Stimulated activated effector memory CD8-positive, alpha-beta T cell treated with anti-CD3 and anti-CD28 coated beads, Interleukin-12 subunit alpha, Interleukin-12 subunit beta, amount 100 ng/mL, for 72 hours (primary cell): Measurements from ENCODE around the gene ENO4.

Experiments
- ATAC-seq: fragments of 150-1000 bp; cut with Tn5 transposase; 2 replicates; pipeline ENCODE4 v1.10.0; 2021
- DNase-seq, 2 donors: peaks; one replicate each; pipeline ENCODE4 v3.0.0; 2021 to 2022; ENCODE audit warnings: low spot score in 2 of 2
- H3K27ac Mint-ChIP-seq: one replicate; pipeline ENCODE4 v1.8.0; 2022; ENCODE audit warnings: mild to moderate bottlenecking, mixed read lengths
- H3K36me3 Mint-ChIP-seq: one replicate; pipeline ENCODE4 v1.8.0; 2022; ENCODE audit warnings: mild to moderate bottlenecking, mixed read lengths
- H3K4me1 Mint-ChIP-seq: one replicate; pipeline ENCODE4 v1.8.0; 2022; ENCODE audit warnings: mixed read lengths
- H3K4me3 Mint-ChIP-seq: one replicate; pipeline ENCODE4 v1.8.0; 2022; ENCODE audit warnings: mild to moderate bottlenecking, mixed read lengths
- H3K9me3 Mint-ChIP-seq: one replicate; pipeline ENCODE4 v1.8.0; 2022; ENCODE audit warnings: mixed read lengths

ENO4 gene

GRCh38 chr10:116840389-116841075 is 8.8 kb upstream of the ENO4 start:
- H3K9me3 Mint-ChIP-seq = no peaks in the 10 kb centered on the region
- H3K4me3 Mint-ChIP-seq = no peak overlapping the region
- no peak overlapping the region for H3K27ac Mint-ChIP-seq
- no peak for DNase-seq
- H3K36me3 Mint-ChIP-seq = no peaks in the 10 kb centered on the region
- H3K4me1 Mint-ChIP-seq = no peaks in the 10 kb centered on the region
- no peak for ATAC-seq

GRCh38 chr10:116845823-116846222 is 3.5 kb upstream of the ENO4 start:
- Mint-ChIP-seq H3K4me1 (no peaks in the 10 kb centered on the region), H3K9me3 (no peaks in the 10 kb centered on the region), H3K36me3 (no peaks in the 10 kb centered on the region), H3K4me3 (no peak overlapping the region), H3K27ac (no peak overlapping the region)
- DNase-seq (no peak), ATAC-seq (no peak)

DNA sequence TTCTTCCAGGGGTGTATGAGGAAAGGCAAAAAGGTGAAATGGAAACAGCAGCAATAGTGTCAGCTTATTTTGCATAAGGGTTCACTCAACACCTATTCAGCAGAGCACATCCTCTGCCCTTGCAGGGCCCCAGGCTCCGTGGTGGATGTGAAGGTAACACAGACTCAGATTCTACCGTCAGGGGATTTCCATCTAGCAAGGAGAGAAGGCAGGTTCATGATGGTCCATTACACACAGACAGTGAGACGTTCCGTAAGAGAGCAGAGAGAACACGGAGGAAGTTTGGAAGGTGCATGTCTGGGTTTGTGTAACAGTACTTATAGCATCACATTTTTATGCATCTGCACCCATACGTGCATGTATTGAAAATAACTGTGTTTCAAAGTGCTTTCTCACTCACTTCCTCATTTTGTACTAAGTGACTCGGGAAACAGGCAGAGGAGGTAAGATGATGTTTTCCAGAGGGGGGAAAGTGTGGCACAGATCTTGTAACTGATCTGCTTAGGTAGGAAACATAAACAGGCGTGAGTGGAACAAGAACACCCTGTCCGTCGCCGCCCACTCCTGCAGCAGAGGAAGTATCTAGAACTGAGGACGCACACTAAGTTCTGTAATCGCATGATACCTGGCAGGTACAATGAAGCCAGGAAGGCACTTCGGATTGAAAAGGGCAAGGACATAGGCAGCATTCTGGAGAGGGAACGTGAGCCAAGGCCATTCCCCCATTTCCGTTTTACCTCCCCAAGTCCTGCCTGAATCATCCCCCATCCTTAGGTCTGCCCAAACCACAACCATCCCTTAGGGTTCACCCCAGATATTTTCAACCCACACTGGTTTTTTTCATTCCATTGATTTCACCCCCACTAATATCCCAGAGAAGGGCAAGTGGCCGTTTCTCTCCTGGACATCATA is 1.0 kb upstream of the ENO4 start:
- no peaks in the 10 kb centered on the region for H3K4me1 Mint-ChIP-seq
- no peaks in the 10 kb centered on the region for H3K36me3 Mint-ChIP-seq
- no peaks in the 10 kb centered on the region for H3K9me3 Mint-ChIP-seq
- peak overlapping the region; percentile 11 for H3K4me3 Mint-ChIP-seq
- peak; percentile 69 for ATAC-seq
- DNase-seq = no peak
- H3K27ac Mint-ChIP-seq = no peak overlapping the region

- H3K36me3 Mint-ChIP-seq = no peaks in the 10 kb centered on the region
- DNase-seq (no peak), ATAC-seq (no peak)
- H3K4me1 Mint-ChIP-seq = no peaks in the 10 kb centered on the region
- H3K27ac Mint-ChIP-seq = no peak overlapping the region
- peak overlapping the region; percentile 11 for H3K4me3 Mint-ChIP-seq
- no peaks in the 10 kb centered on the region for H3K9me3 Mint-ChIP-seq
Measured at GRCh38 chr10:116848944-116849247, 403 bp upstream of the ENO4 start.

DNA sequence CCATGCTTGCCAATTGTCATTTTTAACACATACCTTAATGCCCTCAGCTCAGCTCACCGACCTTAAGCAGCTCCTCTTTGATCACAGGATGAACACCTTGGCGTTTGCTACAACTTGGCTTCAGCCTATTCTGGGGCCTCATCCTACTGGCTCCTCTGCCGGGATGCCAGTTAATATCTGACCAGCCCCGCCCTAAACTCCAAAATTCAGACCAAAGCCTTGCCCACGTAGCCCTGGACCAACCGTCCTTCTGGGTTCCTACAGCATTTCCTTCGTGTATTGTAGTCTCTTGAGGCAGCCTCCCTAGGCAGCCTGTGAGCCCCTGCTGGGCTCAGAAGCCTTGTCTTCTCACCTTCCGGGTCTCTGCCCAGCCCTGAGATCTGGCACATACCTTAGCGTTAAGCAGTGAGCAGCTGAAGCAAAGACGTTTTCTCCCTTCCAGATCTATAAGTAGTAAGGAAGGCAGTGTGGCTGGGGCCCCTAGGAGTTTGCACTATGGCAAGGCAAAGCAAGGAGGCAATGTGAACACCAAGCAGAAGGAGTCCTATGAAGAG is 836 bp downstream of the ENO4 start:
- no peak for DNase-seq
- Mint-ChIP-seq H3K36me3 (no peaks in the 10 kb centered on the region), H3K4me1 (no peaks in the 10 kb centered on the region), H3K4me3 (no peak overlapping the region), H3K9me3 (no peaks in the 10 kb centered on the region), H3K27ac (no peak overlapping the region)
- no peak for ATAC-seq

GRCh38 chr10:116852246-116852645 is 2.9 kb downstream of the ENO4 start:
- no peak for ATAC-seq
- DNase-seq = no peak
- H3K9me3 Mint-ChIP-seq = peaks cover 2% of the 10 kb centered on the region
- no peaks in the 10 kb centered on the region for H3K36me3 Mint-ChIP-seq
- H3K27ac Mint-ChIP-seq = no peak overlapping the region
- H3K4me1 Mint-ChIP-seq = no peaks in the 10 kb centered on the region
- H3K4me3 Mint-ChIP-seq = no peak overlapping the region

- no peak overlapping the region for H3K27ac Mint-ChIP-seq
- H3K4me3 Mint-ChIP-seq = no peak overlapping the region
- H3K9me3 Mint-ChIP-seq = peaks cover 2% of the 10 kb centered on the region
- ATAC-seq (no peak), DNase-seq (no peak)
- H3K4me1 Mint-ChIP-seq = no peaks in the 10 kb centered on the region
- H3K36me3 Mint-ChIP-seq = no peaks in the 10 kb centered on the region
Measured at GRCh38 chr10:116853287-116853686, 4.0 kb downstream of the ENO4 start.

DNA sequence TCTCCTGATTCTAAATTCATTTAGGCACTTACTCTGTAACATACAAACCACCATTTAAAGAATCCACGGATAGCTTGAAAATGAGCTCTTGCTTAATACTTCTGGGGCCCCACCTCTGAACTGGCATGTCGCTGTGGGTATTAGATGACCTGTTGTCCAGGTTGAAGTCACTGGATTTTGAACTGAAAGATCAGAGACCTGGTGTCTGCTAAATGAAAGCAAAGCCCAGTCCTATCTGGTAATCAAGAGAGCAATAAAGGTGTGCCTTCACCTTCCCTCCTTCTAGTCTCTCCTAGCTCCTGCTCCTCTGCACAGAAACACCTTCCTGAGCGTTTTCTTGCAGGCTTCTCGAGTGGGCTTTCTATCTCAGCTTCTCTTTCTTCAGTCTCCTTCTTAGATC is 4.4 kb downstream of the ENO4 start:
- Mint-ChIP-seq H3K9me3 (peaks cover 2% of the 10 kb centered on the region), H3K4me1 (no peaks in the 10 kb centered on the region), H3K36me3 (no peaks in the 10 kb centered on the region), H3K4me3 (no peak overlapping the region), H3K27ac (no peak overlapping the region)
- ATAC-seq = no peak
- no peak for DNase-seq

- ATAC-seq (no peak), DNase-seq (no peak)
- H3K27ac Mint-ChIP-seq = no peak overlapping the region
- H3K4me3 Mint-ChIP-seq = no peak overlapping the region
- no peaks in the 10 kb centered on the region for H3K36me3 Mint-ChIP-seq
- peaks cover 2% of the 10 kb centered on the region for H3K9me3 Mint-ChIP-seq
- no peaks in the 10 kb centered on the region for H3K4me1 Mint-ChIP-seq
Measured at GRCh38 chr10:116857156-116857555, 7.9 kb downstream of the ENO4 start.

DNA sequence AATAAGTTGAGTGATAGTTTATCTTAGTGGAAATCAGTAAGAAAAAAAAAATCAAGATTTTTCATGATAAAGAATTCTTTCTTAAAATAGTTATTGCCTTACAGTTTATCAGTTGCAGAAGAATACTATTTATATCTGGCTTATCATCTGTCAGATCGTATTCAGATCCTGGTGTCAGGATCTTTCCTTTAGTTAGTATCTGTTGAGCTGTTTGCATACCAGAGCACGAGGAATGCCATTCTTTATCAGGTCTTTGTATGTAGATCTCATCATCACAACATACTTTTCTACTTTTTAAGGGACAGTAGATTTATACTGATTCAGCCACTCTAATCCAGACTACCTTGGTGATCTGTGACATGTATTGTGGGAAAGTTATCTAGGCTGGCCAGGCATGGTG is 12.5 kb downstream of the ENO4 start:
- Mint-ChIP-seq H3K9me3 (no peaks in the 10 kb centered on the region), H3K4me3 (no peak overlapping the region), H3K4me1 (no peaks in the 10 kb centered on the region), H3K36me3 (no peaks in the 10 kb centered on the region), H3K27ac (no peak overlapping the region)
- ATAC-seq (no peak), DNase-seq (no peak)

GRCh38 chr10:116864436-116864835 is 15.1 kb downstream of the ENO4 start:
- H3K9me3 Mint-ChIP-seq = no peaks in the 10 kb centered on the region
- no peak for DNase-seq
- H3K4me1 Mint-ChIP-seq = no peaks in the 10 kb centered on the region
- no peak overlapping the region for H3K27ac Mint-ChIP-seq
- no peaks in the 10 kb centered on the region for H3K36me3 Mint-ChIP-seq
- ATAC-seq = no peak
- no peak overlapping the region for H3K4me3 Mint-ChIP-seq

- H3K4me3 Mint-ChIP-seq = no peak overlapping the region
Measured at GRCh38 chr10:116866066-116866465, 16.8 kb downstream of the ENO4 start.

GRCh38 chr10:116866987-116867595 is 17.8 kb downstream of the ENO4 start:
- Mint-ChIP-seq H3K4me1 (no peaks in the 10 kb centered on the region), H3K4me3 (no peak overlapping the region), H3K9me3 (no peaks in the 10 kb centered on the region), H3K27ac (no peak overlapping the region), H3K36me3 (no peaks in the 10 kb centered on the region)
- no peak for ATAC-seq
- no peak for DNase-seq

More at GRCh38 chr10:116866066-116866465, 16.8 kb downstream of the ENO4 start:
- ATAC-seq = no peak
- H3K9me3 Mint-ChIP-seq = no peaks in the 10 kb centered on the region
- no peak for DNase-seq
- H3K27ac Mint-ChIP-seq = no peak overlapping the region
- H3K36me3 Mint-ChIP-seq = no peaks in the 10 kb centered on the region
- H3K4me1 Mint-ChIP-seq = no peaks in the 10 kb centered on the region

- H3K27ac Mint-ChIP-seq = no peak overlapping the region
- no peak for ATAC-seq
- H3K36me3 Mint-ChIP-seq = no peaks in the 10 kb centered on the region
Measured at GRCh38 chr10:116868198-116868676, 18.9 kb downstream of the ENO4 start.

DNA sequence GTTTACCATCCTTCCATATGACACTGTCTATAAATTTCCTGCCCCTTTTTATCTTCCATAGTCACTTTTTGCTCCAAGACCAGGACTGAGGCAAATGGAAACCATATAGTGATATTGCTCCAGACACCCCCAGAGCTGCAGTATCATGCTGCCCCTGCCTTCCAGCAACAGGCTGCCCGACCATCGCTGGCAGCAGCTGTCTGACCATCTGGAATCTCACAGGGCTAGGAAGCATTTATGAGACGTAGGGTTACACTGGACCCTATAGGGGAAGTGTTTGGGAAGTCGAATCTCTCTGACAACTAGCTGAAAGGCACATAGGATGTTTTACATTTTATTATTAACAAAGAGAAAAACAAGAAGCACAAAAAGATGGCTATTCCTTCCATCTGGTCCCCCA is 19.4 kb downstream of the ENO4 start:
- DNase-seq (no peak), ATAC-seq (no peak)
- Mint-ChIP-seq H3K4me1 (no peaks in the 10 kb centered on the region), H3K27ac (no peak overlapping the region), H3K9me3 (peaks cover 3% of the 10 kb centered on the region), H3K36me3 (no peaks in the 10 kb centered on the region), H3K4me3 (no peak overlapping the region)

More at GRCh38 chr10:116868198-116868676, 18.9 kb downstream of the ENO4 start:
- Mint-ChIP-seq H3K4me3 (no peak overlapping the region), H3K9me3 (peaks cover 3% of the 10 kb centered on the region), H3K4me1 (no peaks in the 10 kb centered on the region)
- DNase-seq = no peak
